ENCODE results near the gene AFG1L.
A peak's percentile ranks its signal among the peaks of the same experiment; 100 is the strongest.

Gene AFG1L

GRCh38 chr6:108557494-108558371 is 262.9 kb downstream of the AFG1L start:
- peak; percentile 38 for TF ChIP-seq CTCF (IDR thresholded peaks at IDR 0.05)
- peaks cover 8 to 14% of the 10 kb centered on the region in 2 experiments for H3K4me1 ChIP-seq (ENCODE audit: control insufficient read depth in 1 of 2, insufficient read depth in 1 of 2, low read depth in 1 of 2, low read length in 1 of 2)
- H3K36me3 ChIP-seq, result no peaks in the 10 kb centered on the region
- H3K27me3 ChIP-seq, result peaks cover 10% of the 10 kb centered on the region
- peak overlapping the region; percentile 81 to 91 for H3K4me3 ChIP-seq (ENCODE audit: low read depth in 1 of 2, low read length in 1 of 2)
- H3K27ac ChIP-seq, result peak overlapping the region; percentile 99
- no peaks in the 10 kb centered on the region for H3K9me3 ChIP-seq

- Histone ChIP-seq H3K27ac (peak overlapping the region; percentile 99), H3K4me3 (ENCODE audit: low read depth in 1 of 2, low read length in 1 of 2) (peak overlapping the region; percentile 81 to 91), H3K36me3 (no peaks in the 10 kb centered on the region), H3K27me3 (peaks cover 10% of the 10 kb centered on the region), H3K4me1 (ENCODE audit: control insufficient read depth in 1 of 2, insufficient read depth in 1 of 2, low read depth in 1 of 2, low read length in 1 of 2) (peaks cover 15 to 22% of the 10 kb centered on the region in 2 experiments), H3K9me3 (no peaks in the 10 kb centered on the region)
- peak; percentile 30 for TF ChIP-seq CTCF (IDR thresholded peaks at IDR 0.05)
These were observed 263.7 kb downstream of the AFG1L start for GRCh38 chr6:108558372-108559096.

GRCh38 chr6:108559097-108559883 is 264.4 kb downstream of the AFG1L start:
- H3K4me1 ChIP-seq (ENCODE audit: control insufficient read depth in 1 of 2, insufficient read depth in 1 of 2, low read depth in 1 of 2, low read length in 1 of 2), result peaks cover 22 to 30% of the 10 kb centered on the region in 2 experiments
- peak overlapping the region; percentile 81 to 91 for H3K4me3 ChIP-seq (ENCODE audit: low read depth in 1 of 2, low read length in 1 of 2)

GRCh38 chr6:108559884-108560462 is 265.1 kb downstream of the AFG1L start:
- peak overlapping the region; percentile 99 for H3K27ac ChIP-seq
- peak overlapping the region; percentile 81 to 91 for H3K4me3 ChIP-seq (ENCODE audit: low read depth in 1 of 2, low read length in 1 of 2)
- no peaks in the 10 kb centered on the region for H3K36me3 ChIP-seq
- peaks cover 29 to 36% of the 10 kb centered on the region in 2 experiments for H3K4me1 ChIP-seq (ENCODE audit: control insufficient read depth in 1 of 2, insufficient read depth in 1 of 2, low read depth in 1 of 2, low read length in 1 of 2)
- H3K27me3 ChIP-seq, result peaks cover 10% of the 10 kb centered on the region
- H3K9me3 ChIP-seq, result no peaks in the 10 kb centered on the region
- TF ChIP-seq CTCF (IDR thresholded peaks at IDR 0.05), result no peak

More at GRCh38 chr6:108559097-108559883, 264.4 kb downstream of the AFG1L start:
- H3K9me3 ChIP-seq, result no peaks in the 10 kb centered on the region
- peaks cover 10% of the 10 kb centered on the region for H3K27me3 ChIP-seq
- peak; percentile 31 for TF ChIP-seq CTCF (IDR thresholded peaks at IDR 0.05)
- peak overlapping the region; percentile 99 for H3K27ac ChIP-seq
- no peaks in the 10 kb centered on the region for H3K36me3 ChIP-seq
